Kidney glomerular epithelial cell (primary cell): ENCODE measurements around the gene MCL1.
"Not testable (repeated sequence)": the region's sequence is repeated elsewhere in the genome, so short reads cannot be mapped to it uniquely, and the experiment has no call there.

Experiments
- DNase-seq: peaks from one replicate; lab custom pipeline; 2025; lab: John Stamatoyannopoulos, UW

The MCL1 gene

GRCh38 chr1:150579110-150579944, at the start of gene MCL1:
Gene MCL1, minus strand, starts transcription at chr1:150579610. Its CDS starts 80 bp downstream, at chr1:150579530.
- peak; percentile 93 for DNase-seq

- peak; percentile 58 for DNase-seq
Measured at GRCh38 chr1:150628766-150629114, 49.3 kb upstream of the MCL1 start.

GRCh38 chr1:150627826-150628410, 48.5 kb upstream of the MCL1 start:
- DNase-seq: no peak

- DNase-seq: no peak
Measured at GRCh38 chr1:150626150-150626549, 46.7 kb upstream of the MCL1 start.

- not testable (repeated sequence) for DNase-seq
Measured at GRCh38 chr1:150624546-150624945, 45.1 kb upstream of the MCL1 start.

DNA sequence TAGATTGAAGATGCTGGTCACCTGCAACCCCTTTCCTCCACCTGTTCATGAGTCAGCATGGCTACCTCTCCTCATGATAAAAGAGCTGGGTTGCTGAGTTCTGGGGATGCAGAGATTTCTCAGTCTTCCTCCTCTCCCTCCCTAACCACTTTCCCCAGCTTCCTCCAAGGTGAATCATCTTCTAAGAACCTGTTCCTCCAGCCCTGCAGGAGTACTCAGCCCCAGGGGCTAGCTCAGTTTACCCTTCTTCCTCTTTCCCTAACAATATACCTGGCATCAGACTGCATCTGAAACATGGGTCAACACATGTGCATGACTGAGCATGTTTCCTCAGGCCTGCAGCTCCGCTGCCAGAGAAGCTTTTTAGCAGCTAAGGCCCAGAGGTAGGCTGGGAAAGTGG, 44.7 kb upstream of the MCL1 start:
- not testable (repeated sequence) for DNase-seq

DNA sequence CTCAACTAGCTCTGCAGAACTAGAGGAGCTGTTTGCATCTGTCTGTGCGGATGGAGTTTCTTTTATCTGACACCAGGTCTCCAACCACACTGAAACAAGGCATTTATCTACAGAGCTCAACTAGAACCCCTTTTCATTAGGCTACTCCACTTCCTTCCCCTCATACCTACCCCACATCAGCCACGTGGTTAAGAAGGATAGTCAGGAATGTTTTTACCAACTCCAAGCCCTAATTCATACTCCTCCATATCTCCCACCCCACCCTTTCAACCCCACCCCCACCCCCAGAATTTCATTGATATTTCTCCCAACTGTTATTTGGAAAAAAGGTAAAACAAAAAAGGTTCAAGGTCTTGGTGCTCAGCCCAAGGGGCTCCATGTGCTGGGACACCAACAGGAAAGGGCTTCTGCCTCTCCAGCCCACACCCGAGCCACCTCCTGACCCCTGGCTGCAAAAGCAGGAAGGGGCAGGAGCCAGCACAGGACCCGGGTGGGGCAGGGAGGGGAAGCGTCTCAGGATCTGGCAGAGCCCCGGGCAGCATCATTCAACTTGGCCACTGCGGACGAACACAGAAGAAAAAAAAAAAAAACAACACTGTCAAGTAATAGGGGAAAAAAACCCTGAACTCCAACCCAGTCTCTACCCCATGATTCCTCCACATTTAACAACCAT, 43.0 kb upstream of the MCL1 start:
- no peak for DNase-seq

GRCh38 chr1:150621497-150622302, 42.3 kb upstream of the MCL1 start:
- no peak for DNase-seq

DNA sequence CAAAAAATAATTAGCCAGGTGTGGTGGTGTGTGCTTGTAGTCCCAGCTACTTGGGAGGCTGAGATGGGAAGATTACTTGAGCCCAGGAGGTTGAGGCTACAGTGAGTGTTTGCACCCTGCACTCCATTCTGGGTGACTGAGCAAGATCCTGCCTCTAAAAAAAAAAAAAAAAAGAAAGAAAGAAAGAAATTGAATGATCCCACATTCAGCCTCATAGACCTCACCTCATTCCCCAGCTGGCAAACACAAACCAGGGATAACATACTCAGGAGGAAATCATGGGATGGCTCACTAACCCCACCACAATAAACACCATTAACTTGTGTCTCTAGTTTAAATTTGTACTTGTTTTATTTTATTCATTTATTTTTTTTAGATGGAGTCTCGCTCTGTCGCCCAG, 41.5 kb upstream of the MCL1 start:
- no peak for DNase-seq

GRCh38 chr1:150619576-150620509, 40.4 kb upstream of the MCL1 start:
- DNase-seq: peak; percentile 92

- no peak for DNase-seq
Measured at GRCh38 chr1:150615346-150616201, 36.2 kb upstream of the MCL1 start.

DNA sequence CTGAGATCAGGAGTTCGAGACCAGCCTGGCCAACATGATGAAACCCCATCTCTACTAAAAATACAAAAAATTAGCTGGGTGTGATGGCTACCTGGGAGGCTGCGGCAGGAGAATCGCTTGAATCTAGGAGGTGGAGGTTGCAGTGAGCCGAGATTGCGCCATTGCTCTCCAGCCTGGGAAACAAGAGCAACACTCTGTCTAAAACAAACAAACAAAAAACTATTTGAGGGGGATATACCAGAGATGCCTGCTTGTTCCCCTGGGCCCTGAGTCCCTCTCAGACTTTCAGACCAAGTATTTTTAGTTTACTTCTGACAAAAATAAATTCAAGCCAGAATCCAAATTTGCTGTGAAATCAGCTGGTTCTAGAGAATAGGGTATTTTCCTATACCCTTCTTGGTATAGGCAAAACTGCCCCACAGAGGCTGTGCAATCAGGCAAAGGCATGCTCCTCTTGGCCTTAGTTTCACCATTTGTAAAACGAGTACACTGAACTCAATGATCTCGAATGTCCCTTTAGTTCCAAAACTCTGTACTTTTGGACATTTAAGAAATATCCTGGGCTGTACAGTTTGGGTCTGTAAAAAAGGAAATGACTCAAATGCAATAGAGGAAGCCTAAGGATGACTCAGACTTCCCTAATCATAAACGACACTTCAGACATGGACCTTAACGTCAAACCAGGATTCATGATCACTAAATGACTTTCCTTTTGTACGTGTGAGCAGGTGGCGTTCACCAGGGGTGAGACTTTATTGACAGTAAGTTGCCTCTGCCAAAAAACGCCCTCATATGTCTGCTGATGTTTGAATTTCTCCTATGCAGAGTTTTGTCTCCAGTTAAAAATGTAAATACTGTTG, 33.9 kb upstream of the MCL1 start:
- peak; percentile 11 for DNase-seq

- DNase-seq: no peak
Measured at GRCh38 chr1:150612014-150612345, 32.6 kb upstream of the MCL1 start.

DNA sequence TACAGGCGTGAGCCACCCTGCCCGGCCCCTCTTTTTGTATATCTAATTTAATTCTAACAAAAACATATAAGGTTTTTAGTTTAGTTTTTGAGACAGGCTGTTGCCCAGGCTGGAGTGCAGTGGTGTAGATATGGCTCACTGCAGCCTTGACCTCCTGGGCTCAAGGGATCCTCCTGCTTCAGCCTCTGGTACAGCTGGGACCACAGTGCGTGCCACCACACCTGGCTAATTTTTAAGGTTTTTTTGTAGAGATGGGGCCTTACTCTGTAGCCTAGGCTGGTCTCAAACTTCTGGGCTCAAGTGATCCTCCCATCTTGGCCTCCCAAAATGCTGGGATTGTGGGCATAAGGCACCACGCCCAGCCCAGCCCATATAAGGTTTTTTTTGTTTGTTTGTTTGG, 31.2 kb upstream of the MCL1 start:
- no peak for DNase-seq

- DNase-seq: no peak
Measured at GRCh38 chr1:150609732-150610131, 30.3 kb upstream of the MCL1 start.

- no peak for DNase-seq
Measured at GRCh38 chr1:150606463-150607142, 27.2 kb upstream of the MCL1 start.

DNA sequence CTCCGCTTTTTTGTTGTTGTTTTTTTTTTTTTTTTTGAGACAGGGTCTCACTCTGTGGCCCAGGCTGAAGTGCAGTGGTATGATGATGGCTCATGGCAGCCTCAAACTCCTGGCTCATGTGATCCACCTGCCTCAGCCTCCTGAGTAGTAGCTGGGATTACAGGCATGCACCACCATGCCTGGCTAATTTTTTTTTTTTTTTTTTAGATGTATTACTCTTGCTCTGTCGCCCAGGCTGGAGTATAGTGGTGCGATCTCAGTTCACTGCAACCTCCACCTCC, 26.0 kb upstream of the MCL1 start:
- not testable (repeated sequence) for DNase-seq

GRCh38 chr1:150604226-150604588, 24.8 kb upstream of the MCL1 start:
- no peak for DNase-seq

DNA sequence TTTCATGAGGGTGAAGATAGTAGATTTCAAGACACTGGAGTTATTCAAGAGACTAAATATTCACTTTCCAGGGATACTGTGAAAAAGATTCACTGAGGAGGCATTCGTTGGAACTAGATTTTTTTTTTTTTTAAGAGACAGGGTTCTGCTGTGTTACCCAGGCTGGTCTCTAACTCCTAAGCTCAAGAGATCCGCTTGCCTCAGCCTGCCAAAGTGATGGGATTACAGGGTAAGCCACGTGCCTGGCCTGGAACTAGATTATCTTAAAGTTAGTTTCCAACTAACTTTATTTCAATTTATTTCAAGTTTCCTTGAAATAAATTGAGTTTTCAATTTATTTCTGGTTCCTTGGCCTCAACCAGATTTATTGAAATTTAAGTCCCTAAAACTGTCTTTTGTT, 24.3 kb upstream of the MCL1 start:
- DNase-seq: no peak
